Measurements from ENCODE around the gene PLCB1.
"Not testable (repeated sequence)": the region's sequence is repeated elsewhere in the genome, so short reads cannot be mapped to it uniquely, and the experiment has no call there.

Gene PLCB1

DNA sequence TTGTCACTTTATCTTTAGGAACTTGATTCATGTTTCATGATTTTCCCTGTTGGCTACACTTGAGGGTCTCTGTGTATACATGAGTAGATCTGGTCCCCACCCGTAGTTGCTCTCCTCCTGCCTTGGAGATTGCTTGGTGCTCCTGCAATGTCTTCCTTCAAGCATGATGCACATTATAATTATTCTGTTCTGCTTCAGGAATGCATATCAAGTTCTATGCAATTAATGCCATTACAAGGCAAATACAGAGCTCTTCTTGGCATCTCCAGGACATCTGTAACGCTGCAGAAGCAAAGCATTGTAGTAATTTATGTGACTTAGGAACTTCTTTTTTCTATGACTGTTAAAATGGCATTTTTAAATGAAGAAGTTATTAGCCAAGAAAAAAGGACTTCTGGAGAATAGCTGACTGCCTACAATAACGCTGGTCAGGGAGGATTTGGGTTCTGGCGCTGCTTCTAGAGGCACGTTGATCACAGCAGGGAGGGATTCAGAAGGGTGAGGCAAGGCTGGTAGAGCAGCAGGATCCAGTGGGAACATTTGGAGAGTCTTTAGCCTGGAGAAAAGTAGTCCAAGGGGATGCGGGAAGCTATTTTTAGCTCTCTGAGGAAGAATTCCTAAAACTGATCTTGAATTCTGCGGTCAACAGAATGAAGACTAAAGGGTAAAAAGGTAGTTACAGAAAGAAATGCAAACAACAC lies 203.6 kb downstream of the PLCB1 start:
- no peak for DNase-seq

DNA sequence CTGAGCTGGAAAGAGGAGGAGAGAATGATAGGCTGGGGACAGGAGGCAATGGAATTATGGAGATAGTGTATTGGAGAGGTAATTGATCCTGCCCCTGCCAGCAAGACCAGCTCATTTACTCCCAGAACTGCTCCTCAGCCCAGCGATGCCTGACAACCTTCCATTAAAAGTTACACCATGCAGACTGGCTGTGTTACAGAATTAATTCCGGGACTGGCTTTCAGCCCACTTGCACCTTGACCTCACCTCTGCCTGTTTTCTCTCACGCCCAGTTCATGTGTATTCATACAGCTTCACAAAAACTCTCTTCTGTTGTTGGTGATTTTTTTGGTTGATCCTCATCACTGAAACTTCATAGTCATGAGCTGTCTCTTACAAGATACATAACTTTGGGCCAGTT lies 207.3 kb downstream of the PLCB1 start:
- no peak for DNase-seq

DNA sequence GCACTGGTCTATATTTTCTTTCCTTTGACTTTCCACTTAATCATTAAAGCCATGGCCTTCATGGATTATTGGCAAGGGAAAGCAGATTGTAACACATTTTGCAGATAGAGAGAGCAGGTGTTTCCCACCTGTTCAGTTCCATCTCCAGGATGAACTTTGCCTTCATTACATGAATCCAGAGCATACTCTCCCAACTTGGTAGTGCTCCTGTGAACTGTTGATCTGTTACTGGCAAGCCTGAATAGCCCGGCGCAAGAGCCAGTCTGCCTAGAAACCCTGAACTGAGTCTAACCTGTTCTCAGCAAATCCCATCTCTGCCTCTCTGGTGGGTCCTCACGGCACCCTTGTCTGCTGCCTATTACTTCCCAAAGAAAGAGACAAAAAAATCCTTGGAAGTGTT lies 210.3 kb downstream of the PLCB1 start:
- DNase-seq: no peak

DNA sequence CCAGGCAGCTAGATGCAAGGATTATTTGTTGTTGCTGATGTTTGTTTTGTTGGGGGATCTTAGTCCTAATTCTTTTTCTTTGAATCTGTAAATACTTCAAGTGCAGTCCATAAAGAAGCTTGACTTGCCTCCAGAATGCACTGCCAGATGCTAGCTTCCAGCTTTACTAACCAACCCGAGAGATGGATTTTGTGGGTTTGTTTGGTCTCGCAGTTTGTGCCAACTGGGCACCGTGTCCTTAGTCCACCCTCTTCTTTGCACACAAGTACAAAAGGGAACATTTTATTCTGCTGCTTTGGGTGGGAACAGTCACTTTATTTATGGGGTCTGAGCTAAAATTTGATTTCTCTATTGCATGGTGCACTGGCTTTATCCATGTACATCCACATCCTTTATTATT lies 212.0 kb downstream of the PLCB1 start:
- DNase-seq: no peak

DNA sequence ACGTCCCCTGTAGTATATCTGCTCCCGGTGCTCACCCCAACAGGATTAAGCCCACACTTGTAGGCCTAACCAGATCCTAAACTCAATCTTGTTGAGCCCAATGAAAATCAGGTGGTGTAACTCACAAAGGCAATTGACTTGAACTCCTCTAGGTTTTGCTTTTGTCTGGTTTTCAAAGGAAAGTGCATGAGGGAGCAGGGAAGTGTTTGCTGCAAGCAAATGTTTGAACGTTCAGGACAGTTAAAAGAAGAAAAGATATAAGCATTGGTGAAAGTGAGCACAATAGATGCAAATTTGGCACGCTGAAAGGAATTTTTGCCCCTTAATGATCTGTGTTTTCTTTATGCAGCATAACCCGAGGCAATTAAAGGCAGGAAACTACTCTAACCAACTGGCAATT lies 212.6 kb downstream of the PLCB1 start:
- no peak for DNase-seq

DNA sequence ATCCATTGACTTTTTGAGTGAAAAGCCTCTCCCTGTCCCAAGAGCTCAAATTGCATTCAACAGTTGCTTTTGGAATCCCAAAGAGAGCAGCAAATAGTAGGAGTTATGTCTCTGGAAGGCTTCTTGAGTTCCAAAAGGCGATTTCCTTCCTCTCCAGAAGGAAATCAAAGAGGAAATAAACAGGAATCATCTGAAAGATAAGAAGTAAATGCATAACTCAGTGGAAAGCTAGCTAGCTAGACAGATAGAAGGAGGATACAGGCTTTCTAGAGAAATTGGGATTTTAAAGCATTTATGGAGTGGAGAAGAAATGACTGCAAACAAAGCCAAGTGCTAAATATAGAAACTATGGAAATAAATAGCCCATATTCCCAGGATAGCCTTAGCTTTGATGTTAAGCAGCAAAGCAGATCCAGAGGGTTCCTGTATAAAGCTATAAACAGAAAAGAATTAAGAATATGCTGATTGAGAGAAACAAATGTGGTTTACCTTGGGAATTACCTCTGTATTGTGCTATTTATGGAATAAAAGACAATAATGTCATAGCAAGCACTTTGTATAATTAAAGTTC lies 214.7 kb downstream of the PLCB1 start:
- DNase-seq: no peak

DNA sequence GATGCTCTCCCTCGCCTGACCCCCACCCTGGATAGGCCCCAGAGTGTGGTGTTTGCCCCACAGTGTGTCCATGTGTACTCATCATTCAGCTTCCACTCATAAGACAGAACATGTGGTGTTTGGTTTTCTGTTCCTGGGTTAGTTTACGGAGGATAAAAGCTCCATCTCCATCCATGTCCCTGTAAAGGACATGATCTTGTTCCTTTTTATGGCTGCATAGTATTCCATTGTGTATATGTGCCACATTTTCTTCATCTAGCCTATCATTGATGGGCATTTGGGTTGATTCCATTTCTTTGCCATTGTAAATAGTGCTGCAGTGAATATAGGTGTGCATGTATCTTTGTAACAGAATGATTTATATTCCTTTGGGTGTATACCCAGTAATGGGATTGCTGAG lies 218.2 kb downstream of the PLCB1 start:
- not testable (repeated sequence) for DNase-seq

DNA sequence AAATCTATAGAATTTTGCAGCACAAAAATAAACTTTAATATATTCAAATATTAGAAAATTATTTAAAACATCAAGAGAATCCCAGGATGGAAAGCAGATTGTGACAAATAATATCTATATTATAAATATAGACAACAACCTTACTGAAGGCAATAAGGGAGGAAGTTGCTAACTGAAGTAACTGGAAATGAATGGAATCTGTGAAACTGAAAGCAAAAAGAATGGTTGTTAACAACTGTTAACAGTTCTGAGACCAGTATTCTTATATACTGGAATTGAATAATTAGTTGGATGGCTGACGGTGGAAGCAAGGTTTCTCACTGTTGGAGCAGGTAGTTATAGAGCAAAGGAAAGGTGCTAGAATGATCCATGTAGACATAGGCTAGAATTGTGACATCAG lies 220.4 kb downstream of the PLCB1 start:
- DNase-seq: no peak

DNA sequence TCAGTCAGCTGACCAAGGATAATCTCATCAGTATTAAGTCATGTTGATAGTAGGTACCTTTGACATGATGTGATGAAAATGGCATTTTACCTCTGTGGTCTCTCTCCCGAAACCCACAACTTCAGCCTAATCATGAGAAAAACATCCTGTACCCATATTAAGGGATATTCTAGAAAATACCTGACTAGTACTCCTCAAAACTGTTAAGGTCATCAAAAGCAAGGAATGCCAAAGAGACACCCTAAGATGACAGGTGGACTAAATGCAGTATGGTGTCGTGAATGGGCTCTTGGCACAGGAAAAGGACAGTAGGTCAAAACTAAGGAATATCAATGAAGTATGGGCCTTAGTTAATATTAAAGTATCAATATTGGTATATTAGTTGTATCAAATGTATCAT lies 221.4 kb downstream of the PLCB1 start:
- DNase-seq: no peak

DNA sequence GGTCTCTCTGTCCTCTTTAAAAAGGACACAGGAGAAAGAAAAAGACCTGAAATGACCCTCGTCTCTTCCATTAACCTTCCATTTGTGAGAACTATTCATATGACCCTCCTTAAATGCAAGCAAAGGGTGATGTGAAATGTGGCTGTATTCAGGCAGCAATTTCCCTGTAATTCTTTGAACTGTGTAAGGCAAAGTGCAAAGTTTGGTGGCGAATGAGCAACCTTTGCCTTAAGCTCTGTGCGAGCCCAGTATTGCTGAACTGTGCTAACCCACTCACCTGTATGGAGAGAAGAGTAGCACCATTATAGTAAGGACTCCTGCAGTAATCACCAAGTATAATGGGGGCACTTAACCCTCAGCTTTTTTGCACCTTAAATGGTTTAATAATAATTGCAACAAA lies 223.4 kb downstream of the PLCB1 start:
- no peak for DNase-seq

DNA sequence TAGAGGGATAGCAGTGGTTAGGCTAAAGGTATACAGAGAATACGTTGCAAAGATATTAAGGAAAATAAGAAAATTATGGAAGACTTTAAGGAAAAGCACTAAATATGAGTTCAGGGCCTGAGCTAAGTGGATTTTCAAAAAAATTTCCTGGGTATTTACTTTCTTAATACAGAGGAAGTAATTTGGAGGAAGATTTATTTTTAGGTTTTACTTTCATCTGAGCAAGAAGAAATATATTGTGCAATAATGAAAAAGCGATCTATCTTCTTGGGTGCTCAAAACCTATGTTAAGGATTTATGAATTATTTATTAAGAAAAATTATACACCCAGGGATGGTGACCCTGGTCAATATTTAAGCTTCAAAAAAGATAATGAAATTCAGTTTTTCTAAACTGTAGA lies 224.7 kb downstream of the PLCB1 start:
- DNase-seq: no peak

DNA sequence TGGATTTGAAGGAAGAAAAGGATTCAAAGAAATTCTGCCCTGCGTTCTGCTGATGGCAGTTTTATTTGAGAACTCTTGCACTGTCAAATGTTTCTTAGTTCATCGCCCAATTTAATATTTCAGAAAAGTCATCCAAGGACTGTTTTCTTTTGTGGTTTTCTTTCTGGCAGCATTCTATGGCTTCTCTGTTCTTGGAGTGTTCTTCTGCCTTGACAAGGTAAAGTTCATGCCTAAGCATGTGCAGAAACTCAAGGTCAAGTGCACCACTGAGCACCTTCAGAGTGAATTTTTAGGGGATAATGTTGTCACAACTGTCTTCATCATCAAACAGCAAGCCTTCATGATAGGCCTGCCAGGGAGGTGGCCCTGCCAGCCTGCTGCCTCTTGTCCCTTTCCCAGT lies 225.6 kb downstream of the PLCB1 start:
- DNase-seq: no peak

DNA sequence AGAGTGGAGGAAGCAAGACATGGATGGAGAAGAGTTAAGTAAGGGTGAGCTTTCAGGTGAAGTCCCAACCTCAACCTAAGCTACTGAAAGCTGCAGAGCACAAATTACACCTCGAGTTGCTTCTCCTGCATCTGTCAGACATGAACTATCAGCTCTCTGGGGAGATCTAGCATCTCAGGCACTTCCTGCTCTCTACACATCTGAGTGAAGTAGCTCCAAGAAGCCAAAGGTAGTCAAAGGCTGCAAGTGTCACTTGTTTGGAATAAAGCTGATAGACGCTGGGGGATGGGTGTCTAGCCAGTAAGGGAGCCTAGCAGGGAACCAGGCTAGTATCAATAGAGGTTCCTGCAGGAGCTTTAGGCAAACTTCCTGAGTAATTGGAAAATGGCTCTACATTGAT lies 228.0 kb downstream of the PLCB1 start:
- DNase-seq: no peak

DNA sequence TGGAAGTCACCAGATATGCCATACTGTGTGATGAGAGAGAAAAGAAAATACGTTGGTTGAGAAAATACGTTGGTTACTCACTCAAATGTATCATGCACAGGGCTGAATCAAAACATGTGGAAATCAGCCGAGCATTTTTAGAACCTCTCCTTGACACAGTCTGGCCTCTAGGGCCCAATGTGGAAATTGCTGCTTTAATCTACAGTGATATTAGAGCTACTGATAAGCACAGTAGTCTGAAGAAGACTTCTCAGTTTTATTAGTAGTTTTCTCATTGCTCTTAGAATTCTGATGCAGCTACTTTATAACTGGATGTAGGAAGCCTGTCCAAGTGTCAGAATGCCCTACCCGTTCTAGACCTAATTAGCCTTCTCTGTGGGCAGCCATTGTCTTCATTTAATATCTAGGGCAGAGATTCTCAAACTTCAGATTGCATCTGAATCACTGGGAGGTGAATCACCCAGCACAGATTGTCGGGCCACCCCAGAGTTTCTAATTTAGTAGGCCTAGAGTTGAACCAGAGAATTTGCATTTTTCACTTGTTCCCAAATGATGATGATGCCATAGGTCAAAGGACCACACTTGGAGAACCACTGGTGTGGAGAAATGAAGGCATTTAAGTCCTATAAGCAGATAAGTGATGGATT lies 229.1 kb downstream of the PLCB1 start:
- DNase-seq: no peak

DNA sequence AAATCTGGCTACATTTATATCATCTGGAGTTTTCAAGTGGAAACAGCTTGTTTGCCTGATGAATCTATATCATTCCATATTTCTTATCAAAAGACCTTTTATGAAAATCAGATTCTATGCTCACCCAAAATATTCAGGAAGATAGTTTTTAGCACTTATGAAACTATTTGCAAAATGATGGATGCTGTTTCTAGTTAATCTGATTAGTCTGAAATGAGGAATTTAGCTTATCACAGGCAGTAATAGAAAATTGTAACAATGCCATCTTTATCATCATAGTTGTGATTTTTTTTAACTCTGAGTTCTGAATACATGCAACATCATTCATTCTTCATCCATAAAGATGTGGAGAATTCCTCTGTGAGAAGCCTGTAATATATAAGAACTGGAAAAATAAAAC lies 229.7 kb downstream of the PLCB1 start:
- no peak for DNase-seq

DNA sequence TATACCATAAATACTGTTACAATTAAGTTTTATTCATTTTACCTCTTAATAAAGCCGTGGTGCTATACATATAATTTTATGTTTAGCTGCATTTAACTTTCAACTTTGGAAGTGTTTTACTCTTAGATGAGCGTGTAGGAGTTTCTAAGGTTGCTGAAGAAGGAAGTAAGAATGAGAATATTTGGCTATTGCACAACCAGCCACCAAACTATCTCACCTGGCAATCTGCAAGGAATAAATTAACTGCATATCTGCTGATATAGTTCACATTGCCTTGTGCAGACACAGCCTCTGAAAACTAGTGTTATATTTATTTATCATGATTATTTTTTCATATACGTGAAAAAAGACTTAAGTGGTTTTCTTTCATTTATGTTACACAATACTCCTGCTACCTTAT lies 230.4 kb downstream of the PLCB1 start:
- DNase-seq: no peak

DNA sequence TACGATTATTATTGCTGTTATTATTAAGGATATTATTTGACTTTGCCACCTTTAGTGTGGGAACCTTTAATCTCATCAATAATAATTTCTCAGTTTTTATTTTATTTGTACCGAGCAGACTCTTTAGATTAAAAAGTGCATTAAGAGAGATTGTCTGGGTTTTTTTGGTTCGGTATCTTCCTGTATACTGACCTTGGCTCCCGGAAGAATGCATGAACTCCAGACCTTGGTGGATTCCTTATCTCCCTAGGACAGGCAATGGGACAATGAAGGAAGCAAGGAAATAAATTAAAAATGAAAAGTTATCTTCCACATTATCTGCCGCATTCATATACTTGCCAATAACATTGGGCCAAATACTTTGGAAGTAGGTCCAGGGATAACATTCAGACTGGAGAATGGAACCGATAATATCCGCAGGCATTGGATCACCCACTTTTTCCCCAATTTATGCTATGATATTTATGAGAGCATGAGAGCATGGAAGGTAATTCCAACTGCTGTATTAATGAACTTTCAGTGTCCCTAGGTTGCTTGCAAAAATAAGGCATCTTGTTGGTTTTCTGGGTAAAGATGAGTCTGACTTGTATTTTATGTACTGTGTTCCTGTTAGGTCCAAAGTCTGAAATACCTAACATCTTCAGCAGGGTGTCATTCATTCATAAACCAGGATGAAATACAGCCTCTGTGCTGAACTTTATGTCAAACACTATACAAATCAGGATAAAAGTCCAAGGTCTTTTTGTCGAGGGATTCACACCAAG lies 232.1 kb downstream of the PLCB1 start:
- no peak for DNase-seq

DNA sequence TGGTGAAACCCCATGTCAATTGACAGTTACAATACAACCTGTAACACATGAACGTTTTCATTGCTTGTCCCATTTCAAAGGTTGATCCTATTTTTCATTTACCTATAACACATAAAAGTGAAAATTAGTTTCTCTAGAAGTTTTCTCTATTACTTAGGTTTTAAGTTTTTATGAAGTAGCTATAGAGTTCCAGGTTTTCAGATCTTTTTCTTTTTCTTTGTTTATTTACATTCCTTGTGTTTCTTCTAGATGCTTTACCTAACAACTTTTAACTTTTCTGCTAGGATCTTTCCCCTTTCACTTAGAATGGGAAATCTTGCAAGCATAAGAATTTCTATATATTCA lies 232.6 kb downstream of the PLCB1 start:
- no peak for DNase-seq

DNA sequence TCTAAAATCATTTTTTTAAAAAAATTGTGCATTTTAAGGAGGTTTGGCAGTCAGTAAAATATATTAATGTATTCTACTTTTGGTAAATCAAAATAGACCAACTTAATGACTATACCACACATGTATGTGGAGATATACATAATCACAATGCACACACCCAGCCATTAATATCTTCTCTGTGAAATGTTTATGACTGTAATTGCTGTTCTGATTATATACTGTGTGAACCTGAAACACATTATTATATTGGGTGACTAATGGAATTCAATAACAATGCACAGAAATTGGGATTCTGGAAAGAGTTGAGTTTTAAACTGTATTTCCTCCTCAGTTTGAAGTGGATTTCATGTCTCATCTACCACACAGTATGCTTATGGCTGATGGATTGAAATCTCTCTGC lies 233.6 kb downstream of the PLCB1 start:
- no peak for DNase-seq

DNA sequence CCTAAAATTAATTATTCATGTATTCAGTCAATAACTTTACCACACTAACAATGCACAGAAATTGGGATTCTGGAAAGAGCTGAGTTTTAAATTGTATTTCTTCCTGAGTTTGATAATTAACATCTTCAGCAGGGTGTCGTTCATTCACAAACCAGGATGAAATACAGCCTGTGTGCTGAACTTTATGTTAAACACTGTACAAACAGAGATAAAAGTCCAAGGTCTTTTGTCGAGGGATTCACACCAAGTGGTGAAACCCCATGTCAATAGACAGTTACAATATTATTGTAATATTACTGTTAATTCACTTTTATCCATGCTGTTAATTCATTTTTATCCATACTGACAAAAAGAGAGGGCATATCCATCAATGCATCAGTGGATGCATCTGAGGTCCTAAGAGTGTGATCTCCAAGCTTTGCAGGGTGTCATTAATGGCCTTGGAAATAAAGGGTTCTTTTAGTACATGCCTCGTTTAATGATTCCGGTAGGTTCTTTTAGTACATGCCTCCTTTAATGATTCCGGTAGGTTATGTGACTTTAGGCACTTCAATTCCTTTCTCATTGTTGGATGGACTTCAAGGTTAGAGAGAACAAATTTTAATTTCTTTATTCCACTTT lies 234.3 kb downstream of the PLCB1 start:
- no peak for DNase-seq

DNA sequence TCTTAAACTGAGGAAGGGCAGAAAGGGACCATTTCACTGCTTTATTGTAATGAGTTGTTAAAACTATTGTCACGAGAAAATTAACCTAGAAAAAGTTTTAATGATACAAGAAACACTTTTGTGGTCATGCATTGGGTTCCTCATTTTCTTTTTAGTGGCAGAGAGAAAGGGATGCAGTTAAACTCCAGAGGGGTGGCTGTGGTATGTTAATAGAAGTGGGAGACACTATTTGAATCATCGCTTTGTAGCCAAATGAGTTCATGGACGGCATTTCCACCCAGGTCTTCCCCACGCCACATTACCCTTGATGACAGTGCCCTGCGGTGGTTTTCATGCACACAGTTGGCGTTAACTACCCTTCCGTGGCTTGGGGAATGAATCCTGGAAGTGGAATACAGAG lies 235.6 kb downstream of the PLCB1 start:
- DNase-seq: no peak

DNA sequence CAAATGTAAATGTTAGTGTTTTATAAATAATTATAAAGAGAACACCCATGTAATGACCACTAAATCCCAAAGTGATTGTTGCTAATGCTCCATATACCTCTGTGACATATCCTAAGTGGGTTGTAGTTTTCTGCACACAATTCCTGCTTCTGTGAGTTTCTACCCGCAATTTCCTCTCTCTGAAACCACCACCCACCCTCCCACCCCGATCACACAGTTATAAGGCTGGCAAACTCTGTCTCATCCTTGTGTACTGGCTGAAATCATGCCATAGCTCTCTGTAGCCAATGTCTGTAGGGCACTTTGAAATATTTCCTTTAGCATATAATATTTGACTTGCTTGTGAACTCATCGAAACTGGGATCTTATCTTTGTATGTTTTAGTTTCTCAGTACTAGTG lies 236.6 kb downstream of the PLCB1 start:
- no peak for DNase-seq

DNA sequence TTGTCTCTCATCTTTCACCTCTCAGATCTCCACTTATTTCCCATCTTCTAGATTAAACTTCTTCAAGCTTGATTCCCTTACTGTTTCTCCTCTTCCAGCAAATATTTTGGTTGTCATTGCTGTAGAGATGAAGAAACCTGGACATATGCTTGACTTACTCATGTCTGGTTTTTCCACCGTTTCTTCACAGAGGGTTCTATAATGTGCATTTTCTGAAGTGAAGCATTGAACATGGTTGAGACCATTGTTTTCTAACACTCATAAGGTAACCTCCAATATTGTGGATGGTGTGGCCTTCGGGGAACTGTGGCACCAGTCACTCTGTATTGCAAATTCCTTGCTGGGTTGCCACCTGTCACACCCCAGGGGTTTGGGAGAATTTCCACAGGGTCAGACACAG lies 237.2 kb downstream of the PLCB1 start:
- no peak for DNase-seq

DNA sequence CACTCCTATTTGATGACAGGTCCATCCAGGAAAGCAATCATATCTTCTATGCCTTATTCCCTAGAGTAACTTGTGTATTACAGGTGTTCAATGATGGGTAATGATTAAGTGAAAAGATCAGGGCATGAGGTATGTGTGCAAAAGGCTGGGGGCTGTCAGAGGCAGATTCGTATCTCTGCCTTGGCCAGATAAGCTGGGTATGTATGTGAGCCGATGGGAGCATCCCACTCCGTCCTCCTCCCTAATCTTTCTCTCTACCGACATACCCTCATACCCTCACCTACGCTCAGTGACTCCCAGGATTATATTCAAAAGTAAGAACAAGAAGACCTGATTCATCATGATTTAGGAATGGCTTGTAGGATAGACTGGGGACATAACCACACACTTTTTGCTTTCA lies 238.7 kb downstream of the PLCB1 start:
- no peak for DNase-seq
